ENCODE data around the gene PIRT.

- TF ChIP-seq, protein P1, sequence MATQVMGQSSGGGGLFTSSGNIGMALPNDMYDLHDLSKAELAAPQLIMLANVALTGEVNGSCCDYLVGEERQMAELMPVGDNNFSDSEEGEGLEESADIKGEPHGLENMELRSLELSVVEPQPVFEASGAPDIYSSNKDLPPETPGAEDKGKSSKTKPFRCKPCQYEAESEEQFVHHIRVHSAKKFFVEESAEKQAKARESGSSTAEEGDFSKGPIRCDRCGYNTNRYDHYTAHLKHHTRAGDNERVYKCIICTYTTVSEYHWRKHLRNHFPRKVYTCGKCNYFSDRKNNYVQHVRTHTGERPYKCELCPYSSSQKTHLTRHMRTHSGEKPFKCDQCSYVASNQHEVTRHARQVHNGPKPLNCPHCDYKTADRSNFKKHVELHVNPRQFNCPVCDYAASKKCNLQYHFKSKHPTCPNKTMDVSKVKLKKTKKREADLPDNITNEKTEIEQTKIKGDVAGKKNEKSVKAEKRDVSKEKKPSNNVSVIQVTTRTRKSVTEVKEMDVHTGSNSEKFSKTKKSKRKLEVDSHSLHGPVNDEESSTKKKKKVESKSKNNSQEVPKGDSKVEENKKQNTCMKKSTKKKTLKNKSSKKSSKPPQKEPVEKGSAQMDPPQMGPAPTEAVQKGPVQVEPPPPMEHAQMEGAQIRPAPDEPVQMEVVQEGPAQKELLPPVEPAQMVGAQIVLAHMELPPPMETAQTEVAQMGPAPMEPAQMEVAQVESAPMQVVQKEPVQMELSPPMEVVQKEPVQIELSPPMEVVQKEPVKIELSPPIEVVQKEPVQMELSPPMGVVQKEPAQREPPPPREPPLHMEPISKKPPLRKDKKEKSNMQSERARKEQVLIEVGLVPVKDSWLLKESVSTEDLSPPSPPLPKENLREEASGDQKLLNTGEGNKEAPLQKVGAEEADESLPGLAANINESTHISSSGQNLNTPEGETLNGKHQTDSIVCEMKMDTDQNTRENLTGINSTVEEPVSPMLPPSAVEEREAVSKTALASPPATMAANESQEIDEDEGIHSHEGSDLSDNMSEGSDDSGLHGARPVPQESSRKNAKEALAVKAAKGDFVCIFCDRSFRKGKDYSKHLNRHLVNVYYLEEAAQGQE (IDR thresholded peaks at IDR 0.05; ENCODE audit: borderline replicate concordance) = no peak
- TF ChIP-seq, protein P2, sequence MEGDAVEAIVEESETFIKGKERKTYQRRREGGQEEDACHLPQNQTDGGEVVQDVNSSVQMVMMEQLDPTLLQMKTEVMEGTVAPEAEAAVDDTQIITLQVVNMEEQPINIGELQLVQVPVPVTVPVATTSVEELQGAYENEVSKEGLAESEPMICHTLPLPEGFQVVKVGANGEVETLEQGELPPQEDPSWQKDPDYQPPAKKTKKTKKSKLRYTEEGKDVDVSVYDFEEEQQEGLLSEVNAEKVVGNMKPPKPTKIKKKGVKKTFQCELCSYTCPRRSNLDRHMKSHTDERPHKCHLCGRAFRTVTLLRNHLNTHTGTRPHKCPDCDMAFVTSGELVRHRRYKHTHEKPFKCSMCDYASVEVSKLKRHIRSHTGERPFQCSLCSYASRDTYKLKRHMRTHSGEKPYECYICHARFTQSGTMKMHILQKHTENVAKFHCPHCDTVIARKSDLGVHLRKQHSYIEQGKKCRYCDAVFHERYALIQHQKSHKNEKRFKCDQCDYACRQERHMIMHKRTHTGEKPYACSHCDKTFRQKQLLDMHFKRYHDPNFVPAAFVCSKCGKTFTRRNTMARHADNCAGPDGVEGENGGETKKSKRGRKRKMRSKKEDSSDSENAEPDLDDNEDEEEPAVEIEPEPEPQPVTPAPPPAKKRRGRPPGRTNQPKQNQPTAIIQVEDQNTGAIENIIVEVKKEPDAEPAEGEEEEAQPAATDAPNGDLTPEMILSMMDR (IDR thresholded peaks at IDR 0.05; ENCODE audit: poor library complexity, severe bottlenecking) = no peak
- TF ChIP-seq POLR2AphosphoS5 (IDR thresholded peaks at IDR 0.05) (no peak), SMC3 (conservative IDR thresholded peaks at IDR 0.05; ENCODE audit: poor library complexity) (no peak)
Measured at GRCh38 chr17:10805911-10806310, 32.0 kb downstream of the PIRT start.

Data from neural cell (in vitro differentiated cells).